HG03432 (cell line): ENCODE measurements around the gene NHERF1.

Experiments
- ATAC-seq: cut with Tn5 transposase; IDR thresholded peaks from one replicate; pipeline ENCODE4 v1.9.1; 2021; ENCODE audit warnings: mild to moderate bottlenecking, moderate library complexity; ENCODE audit not compliant: unreplicated experiment

Gene NHERF1

DNA sequence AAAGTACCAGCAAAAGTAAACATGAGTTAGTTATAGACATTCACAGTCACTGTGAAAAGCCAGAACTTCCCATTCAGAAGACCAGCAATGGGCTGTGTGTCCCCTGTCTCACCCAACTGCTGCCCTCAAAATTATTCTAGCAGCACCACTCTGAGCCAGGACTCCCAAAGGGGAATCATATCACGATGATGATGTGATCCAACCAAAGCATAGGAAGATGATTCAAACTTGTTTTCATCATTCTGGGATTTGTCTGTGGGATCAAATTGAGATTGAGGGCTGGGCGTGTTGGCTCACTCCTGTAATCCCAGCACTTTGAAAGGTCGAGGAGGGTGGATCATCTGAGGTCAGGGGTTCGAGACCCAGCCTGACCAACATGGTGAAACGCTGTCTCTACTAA is 34.1 kb downstream of the NHERF1 start:
- no peak for ATAC-seq

DNA sequence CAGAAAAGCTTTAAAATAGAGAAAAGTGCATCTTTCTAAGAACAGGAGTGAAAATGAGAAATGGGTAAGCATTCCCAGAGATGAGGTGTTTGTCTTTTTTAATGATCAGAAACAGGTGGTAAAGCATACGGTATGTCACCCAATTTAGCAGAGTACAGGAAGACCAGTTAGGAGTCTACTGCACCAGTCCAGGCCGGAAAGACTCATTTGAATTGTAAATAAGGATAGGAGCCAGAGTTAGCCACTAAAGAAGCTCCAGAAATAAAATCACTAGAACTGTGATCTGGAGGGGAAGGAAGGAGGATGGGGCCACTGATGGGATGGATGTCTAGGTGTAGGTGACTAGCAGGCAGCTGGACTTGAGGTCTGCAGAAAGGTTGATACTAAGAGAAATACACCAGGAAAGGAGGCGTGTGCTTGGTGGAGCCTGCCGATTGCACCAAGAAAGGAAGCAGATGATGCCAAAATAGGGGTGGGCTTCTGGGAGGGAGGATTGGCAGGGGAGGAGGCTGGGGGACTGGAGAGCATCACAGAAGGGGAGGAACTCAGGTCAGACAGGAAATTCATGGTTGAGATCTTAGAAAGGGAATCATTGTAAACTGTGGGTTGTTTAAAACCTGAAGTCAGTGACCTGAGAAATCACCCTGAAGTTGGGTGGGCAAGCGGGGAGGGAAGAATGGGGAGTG is 35.8 kb downstream of the NHERF1 start:
- ATAC-seq = no peak

DNA sequence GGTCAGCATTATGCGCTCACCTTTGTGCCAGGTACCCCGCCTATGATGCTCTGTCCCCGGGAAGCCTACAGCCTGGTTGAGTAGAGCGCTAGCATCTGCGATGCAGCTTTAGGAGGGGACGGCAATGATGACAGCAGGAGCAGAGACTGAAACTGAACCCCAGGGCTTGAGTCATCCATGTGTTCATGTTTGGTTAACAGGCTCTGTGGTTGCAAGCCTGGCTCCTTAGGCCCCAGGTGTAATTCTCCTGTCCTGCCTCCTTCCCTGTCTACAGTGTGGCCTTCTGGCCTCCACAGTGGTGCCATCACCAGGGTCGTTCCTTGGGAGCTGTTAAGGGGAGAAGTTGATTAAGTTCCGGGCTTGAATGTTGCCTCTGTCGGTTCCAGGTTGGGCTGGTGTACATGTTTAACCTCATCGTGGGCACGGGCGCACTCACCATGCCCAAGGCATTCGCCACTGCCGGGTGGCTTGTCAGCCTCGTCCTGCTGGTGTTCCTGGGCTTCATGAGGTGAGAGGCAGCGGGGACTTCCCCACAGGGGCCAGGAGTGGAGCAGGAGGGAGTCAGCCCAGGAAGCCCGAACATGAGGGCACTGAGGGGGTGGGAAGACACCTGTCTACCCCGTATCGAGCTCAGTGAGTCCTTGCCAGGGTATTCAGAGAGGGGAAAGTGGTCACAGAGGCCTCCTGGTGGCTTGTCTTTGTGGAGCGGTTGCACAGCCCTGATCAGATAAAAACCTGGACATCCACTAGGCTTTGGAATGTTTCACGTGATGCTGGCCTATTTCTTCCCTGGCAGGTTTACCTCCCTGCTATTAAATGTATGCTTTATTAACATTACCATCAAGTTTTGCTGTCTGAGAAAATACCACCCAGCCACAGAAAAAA is 36.9 kb downstream of the NHERF1 start:
- ATAC-seq = no peak

DNA sequence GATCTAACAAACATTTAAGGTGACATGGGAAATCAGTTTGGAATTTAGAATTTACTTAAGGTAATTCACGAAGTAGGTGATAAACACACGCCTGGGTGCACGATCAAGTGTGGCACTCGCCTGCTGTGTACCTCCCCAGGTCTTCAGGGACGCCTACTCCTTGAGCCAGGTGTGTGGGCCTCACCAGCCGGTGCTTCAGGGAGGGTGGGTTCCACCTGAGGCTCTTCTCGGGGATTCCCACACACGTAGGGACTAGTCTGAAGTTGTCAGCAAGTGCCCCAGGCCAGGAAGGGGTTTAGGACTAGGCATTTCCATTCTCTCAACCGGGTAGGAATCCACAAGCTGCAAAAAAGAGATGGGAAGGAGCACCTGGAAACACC is 37.5 kb downstream of the NHERF1 start:
- ATAC-seq = no peak

DNA sequence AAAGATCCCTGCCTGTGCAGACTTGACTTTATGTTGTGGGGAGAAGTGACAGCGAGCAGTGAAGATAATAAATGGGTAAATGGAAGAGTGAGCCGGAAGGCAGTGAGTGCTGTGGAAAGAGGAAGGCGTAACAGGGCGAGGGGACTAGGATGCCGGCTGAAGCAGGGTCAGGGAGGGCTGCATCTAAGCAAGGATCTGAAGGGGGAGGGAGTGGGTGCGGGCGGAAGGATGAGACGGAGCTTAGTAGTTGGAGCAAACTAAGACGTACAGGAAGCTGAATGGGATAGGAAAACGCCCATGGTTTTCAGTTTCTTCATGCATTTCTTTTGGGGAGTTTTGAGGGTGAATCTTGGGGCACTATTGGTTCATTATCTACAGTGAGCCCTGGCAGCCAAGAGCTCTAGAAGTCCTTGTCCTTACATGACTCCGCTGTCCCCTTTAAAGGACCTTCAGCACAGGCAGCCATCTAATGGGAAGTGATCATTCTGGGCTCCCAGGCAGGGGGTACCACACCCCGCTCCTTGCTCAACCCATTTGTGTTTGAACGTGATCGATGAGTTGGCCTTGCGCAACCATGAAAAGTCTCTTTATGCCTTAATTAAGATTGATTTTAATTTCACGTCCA is 38.1 kb downstream of the NHERF1 start:
- no peak for ATAC-seq

DNA sequence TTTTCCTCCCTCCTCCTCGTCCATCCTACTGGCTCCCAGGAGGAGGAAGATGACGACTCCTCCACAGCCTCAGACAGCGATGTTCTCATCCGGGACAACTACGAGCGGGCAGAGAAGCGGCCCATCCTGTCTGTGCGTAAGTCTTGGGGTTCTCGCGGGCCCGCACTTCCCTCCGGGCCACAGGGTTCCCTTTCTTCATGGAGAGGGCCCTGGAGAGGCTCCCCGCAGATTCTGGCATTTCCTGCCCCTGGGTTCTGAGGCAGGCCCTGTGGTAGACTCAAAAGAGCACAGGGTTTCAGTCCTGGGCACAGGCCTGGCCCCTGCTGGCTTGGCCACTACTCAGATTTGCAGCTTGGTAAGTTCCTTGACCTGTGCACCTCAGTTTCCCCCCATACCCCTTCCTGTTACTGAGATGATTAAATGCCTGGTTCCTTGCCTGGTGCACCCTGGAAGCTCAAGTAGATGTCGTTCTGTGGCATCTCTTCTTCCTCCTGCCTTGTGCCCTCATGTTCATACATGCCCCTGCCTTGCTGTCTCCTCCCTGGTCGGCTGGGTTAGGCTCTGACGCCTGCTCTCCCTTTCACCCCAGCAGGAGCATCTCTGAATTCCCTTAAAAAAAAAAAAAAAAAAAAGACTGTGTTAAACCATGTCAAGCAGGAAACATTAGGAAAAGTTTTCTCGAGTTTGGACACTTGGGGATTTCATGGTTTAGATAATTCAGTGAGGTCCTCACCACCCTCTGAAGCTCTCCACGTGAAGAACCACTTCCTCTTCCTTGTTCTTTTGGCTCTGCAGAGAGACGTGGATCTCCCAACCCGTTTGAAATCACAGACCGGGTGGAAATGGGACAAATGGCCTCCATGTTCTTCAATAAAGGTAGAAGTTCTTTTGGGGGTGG is 42.0 kb downstream of the NHERF1 start:
- no peak for ATAC-seq

DNA sequence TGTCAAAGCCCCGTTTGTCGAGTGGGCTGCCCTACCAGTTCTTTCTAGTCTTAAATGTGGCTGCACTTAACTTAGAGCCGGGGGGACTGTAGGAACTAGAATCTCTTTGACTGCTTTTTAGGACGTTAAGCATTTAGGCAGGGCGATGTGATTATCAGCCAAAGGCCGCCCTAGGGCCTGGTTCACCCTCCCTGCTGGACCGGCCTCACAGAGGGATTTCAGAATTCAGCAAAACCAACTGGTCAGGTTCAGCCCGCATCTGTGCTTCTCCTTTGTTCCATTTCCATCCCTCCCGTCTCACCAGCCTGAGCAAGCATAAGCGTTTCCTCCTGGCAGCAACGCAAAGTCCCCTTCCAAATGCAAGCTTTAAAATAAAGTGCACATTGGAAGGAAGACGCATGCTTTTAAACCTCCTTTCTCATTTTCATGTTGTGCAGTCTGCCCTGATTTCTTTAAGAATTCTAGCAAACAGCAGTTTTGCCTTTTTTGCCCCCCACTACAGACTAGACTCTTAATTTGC is 44.2 kb downstream of the NHERF1 start:
- ATAC-seq = no peak

DNA sequence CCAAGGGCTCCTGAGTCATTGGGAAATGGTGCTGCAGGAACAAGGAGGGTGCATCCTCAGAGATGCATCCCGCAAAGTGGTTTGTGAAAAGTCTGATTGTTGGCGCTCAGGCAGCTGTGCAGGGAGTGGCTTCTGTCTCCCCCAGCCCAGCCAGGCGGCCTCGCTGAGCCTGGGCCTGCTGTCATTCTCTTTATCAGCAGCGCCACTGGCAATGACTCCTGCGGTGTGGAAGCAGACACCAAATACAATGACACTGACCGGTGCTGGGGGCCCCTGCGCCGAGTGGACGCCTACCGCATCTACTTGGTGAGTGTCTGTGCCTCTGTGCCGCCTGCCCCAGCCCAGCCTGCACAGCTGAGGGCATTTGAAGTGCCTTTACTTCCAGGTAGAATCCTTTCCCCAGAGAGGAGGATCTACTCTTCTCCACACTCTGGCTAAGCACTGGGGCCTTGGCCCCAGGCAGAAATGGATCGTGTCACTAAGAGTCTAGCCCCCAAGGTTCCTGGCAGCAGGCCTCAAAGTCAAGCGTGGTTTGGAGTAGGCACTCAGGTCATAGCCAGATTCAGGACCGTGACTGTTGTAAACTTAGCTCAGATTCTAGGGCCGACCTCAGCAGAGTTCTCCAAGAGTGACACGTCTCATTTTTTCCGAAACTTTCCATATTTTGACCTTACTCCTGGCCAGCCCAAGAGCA is 47.0 kb downstream of the NHERF1 start:
- ATAC-seq = no peak

DNA sequence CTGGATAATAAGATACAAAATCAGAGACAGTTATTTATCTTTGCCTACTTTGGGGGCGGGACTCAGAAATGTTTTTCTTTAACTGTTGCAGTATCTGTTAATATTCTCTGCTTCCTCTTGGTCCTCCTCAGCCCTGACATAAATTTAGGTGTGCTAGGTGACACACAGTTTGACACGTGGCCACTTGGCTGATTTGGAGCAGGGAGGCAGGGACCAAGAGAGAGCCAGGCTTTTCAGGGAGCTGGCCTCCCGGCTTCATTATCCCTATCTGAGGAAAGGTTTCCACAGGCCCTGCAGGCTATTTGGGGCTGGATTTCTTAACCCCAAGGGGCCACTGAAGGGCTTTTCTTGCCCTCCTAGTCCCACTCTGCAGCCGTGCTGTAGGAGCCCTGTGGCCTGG is 47.8 kb downstream of the NHERF1 start:
- no peak for ATAC-seq

DNA sequence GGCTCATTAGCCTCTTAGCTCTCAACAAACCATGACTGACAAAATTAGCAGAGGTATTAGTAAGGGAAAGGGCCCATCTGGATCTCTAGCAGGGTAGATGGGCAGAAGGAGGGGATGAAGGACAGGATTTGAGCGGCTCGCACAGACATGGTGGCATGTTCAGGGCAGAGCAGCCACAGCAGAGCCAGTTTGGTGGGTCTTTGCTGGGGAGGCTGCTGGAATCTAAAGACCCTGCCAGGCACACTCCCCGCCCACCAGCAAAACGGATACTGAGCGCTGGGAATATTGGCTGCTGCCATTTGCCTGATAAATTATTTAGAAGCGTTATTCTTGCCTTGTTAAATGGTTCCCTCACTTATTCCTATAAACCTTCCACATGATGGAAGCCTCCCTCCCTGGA is 48.4 kb downstream of the NHERF1 start:
- no peak for ATAC-seq

DNA sequence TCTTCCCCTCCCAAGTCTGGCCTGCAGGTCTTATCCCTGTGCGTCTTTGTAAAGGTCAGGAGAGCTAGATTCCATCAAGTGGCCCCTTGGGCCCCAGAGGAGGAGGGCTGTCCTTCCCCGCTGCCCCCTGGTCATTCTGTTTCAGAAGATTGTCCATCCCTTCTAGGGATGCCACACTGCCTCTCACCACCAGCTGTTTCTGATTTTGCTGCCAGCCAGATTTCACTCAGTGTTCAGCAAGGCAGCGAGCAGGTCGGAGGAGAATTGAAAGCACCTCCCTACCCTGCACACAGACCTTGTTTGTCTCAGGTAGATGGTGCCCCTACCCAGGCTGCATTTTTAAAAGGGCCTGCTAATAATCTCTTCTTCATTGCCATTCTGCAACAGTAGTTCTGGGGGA is 49.4 kb downstream of the NHERF1 start:
- no peak for ATAC-seq

DNA sequence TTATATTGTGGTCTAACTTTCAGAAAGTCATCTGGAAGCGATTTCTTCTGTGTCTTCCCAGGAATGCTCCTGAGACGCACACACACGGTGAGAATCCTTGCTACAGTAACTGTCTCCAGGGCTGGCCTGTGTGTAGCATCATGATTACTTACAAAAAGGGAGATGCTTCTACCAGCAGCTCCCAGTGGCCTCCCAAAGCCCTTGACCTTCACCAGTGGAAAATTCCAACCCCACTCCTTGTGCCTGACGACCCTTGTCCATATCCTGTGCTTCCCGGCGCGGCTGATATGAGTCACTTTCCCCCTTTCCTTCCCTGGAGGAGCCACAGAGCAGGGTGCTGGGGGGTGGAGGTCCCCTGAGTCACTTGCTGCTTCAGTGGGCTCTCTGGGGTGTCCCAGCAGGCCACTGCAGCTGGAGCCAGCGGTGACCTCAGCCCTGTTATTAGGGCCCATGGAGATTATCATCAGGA is 49.8 kb downstream of the NHERF1 start:
- no peak for ATAC-seq

DNA sequence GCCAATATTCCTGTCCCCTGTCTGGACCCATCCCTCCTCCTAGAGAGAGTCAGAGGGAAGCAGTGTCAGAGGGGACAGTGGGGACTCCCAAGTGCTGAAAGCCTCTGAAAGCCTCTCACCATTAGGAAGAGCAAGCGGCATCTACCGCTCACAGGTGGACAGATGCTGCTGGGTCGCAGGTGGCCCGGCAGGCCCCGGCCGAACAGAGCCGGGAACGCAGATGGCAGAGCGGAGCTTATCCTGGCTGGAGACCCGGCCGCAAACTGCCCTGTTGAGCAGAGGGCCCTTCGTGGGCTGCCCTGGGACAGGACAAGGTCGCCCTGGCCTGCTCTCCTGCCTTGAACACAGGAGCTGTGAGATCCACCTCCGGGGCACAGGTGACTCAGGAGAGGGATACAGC is 50.7 kb downstream of the NHERF1 start:
- ATAC-seq = no peak

DNA sequence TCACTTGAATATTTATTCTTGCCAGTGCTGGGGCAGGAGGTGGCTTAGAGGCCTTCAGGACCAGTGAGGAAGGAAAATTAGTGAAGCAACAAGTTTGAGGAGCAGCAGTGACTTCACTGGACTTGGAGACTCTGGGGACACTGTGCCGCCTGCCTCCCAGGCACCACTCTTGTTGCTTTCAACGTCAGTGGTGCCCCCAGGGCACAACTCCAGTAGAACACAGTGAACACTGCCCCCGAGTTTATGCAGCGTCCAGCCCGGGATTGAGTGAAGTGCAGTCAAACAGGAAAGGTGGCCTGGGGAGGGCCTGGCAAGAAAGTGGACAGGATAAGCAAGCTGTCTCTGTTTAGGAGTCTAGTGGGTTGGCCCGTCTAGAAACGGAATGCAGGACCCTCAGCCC is 52.1 kb downstream of the NHERF1 start:
- no peak for ATAC-seq

DNA sequence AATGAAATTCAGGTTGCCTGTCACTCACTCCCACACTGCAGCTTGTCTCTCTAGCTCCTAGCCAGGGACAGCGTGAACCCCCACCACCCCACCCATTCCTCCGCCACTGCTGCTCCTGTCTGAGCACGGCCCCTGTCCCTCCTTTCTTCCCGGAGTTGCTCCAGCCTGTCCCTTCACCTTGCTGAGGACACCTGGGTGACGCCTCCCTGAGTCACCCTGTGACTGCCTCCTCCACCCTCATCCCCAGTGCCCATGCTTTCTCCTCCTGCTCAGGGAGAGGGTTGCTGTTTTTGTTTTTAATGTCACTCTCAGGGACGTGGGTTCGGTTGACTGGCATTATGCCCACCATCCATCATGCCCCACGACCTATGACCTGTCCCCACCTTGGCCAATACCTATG is 53.5 kb downstream of the NHERF1 start:
- ATAC-seq = no peak

DNA sequence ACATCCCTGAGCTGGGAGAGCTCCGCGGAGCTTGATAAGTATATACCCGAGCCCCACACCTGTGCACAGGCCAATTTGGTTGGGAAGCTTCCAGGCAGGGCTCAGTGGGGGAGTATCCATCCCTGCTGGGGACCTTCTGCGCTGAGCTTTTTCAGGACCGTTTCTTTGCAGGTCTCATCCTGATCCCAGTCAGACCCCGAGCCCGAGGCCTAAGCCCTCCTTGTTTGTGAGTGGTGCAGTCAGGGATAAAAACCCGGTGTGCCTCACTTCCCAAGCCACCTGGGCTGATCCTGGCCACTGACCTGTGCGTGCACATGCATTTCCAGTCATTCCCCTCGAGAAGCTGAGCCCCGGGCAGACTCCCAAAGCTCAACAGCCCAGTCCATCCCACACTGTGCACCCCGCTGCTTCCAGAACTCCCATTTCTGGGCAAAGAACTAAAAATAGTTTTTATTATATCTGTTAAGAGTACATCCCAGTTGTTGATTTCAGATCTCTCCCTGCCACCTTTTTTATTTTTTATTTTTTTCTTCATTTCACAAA is 55.0 kb downstream of the NHERF1 start:
- no peak for ATAC-seq

DNA sequence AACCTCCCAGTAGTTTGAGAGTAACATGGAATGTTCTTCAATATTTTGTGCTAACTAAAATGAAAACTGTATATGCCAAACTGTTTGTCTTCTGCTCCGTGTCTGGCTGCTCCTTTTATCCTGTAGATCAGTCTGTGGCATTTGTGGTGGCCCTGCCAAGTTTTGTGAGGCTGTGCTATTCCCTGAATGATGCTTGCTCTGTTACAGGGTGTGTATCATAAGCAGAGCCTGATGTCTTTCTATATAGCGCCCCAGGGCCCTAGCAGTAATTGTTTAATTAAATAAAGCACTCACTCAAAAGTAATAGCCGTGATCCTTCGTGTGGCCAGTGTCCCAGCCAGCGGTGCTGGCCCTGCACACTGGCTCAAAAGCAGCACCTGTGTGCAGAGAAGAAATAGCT is 55.5 kb downstream of the NHERF1 start:
- ATAC-seq = no peak

DNA sequence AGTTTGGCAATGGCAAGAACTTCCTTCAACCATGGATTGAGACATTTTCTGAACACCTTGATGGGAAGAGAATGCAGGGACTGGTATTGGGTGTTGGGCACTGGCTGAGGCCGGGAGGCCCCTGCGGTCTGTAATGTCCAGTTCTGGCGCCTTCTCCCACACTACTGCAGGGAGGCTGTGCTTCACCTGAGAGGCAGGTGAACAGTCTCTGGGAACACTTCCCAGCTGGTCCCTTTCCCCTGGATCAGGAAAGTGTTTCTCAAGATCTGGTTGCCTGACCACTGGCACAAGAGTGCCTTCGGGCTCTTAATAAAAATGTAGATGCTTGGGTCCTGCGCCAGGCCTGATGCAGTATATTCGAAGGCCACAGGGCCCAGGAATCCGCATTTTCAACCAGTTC is 56.3 kb downstream of the NHERF1 start:
- ATAC-seq = no peak

DNA sequence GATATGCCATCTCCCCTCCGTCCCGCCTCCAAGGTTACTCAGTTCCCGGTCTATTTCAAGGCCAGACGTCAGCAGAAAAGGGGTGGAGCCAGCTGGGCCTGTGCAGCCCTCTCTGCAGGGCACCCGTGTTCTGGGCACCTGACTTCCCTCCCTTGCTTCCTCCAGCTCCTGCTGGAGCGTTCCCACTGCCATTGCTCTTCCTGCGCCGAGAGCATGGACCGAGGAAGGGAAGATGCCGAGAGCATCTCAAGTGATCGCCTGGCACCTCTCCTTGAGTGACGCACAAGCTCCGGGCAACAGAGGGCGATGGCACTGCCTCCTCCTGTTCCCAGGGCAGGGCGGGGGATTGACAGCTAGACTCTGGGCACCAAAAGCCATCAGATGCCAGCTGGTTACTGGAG is 57.2 kb downstream of the NHERF1 start:
- ATAC-seq = no peak

DNA sequence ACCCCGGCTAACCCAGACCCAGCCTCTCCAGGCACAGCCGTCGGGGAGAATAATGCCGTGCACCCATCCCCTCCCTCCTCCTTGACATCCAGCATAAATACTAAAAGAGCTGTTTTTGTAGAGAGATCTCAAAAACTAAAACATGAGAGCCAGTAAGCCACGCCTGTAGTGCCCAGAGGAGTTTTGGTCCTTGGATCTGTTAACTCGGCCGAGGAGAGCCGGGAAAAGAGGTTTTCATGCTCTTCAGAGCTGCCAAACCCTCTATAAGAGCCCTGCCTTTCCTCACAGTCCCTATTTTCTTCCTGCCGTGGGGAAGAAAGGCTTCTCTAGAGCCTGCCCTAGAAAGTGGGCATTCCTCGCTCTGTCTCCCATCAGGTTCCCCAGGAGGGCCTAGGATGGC is 57.9 kb downstream of the NHERF1 start:
- ATAC-seq = no peak
